Measurements from ENCODE around the gene UBN1. TPM values are rescaled to one million over a fixed set of nuclear protein-coding genes. Genes with fewer than 3 reads are reported as not detected.

Gene UBN1
- total RNA-seq (2014; rRNA removed), result 21.4 and 21.9 TPM in 2 replicates
- percentile 76 among the genes with signal in this experiment for Bru-seq, nascent RNA
- percentile 88 among the genes with signal in this experiment for BruChase-seq, experiment 1, labeled RNA remaining after a 6-hour chase
- percentile 84 among the genes with signal in this experiment for BruChase-seq, experiment 2, labeled RNA remaining after a 2-hour chase
- long read RNA-seq, full-length matches to known transcripts, result 2 of 70 reads
- long read RNA-seq, partial matches to known transcripts, result 48 of 70 reads
- long read RNA-seq, other reads (novel, unspliced or antisense), result 20 of 70 reads

GRCh38 chr16:4846901-4847773 lies at the start of gene UBN1, which contains the start of gene GLYR1:
TSS of gene UBN1 (plus strand) at chr16:4847481. CDS start at chr16:4852918, 5,437 bp downstream.
TSS of gene GLYR1 (minus strand) at chr16:4847288. CDS start at chr16:4847265, 23 bp downstream.
- H3K4me1 ChIP-seq (ENCODE audit: insufficient read depth, low read length), result peaks cover 21% of the 10 kb centered on the region
- H3K9ac ChIP-seq (ENCODE audit: low read length), result peak within 1 kb of the TSS; percentile 94
- H3K27me3 ChIP-seq (ENCODE audit: low read length), result no peaks in the 10 kb centered on the region
- CTCF ChIA-PET, result no interaction called here
- H3K27ac ChIP-seq (ENCODE audit: low read length), result peak within 1 kb of the TSS; percentile 55
- H3K4me3 ChIP-seq (ENCODE audit: low read length), result peak within 1 kb of the TSS; percentile 97
- DNase-seq (peak; percentile 94), ATAC-seq (peak; percentile 82)
- peak within 1 kb of the TSS; percentile 67 for H2AFZ ChIP-seq (ENCODE audit: low read length)
- H4K20me1 ChIP-seq (ENCODE audit: low read length), result peaks cover 33% of the 10 kb centered on the region
- H3K4me2 ChIP-seq (ENCODE audit: low read length), result peak within 1 kb of the TSS; percentile 93
- intact Hi-C loops (cut with micrococcal nuclease), result loop anchor here (1.0 to 2.0 kb wide), 2 partner anchors 96 to 109 kb away; no protein-coding TSS in a partner anchor
- BruUV-seq (replicated peaks), result no TSS peak
- TF ChIP-seq EZH2phosphoT487 (IDR thresholded peaks at IDR 0.05; ENCODE audit: borderline replicate concordance, low read length), result no peak
- TF ChIP-seq EZH2 (IDR thresholded peaks at IDR 0.05; ENCODE audit: low read length, unreplicated experiment), result no peak
- no peak for TF ChIP-seq CTCF (conservative IDR thresholded peaks at IDR 0.05; ENCODE audit: low read depth, low read length)
- no peaks in the 10 kb centered on the region for H3F3A ChIP-seq (ENCODE audit: low read length, unreplicated experiment)
- H3K36me3 ChIP-seq (ENCODE audit: low read depth, low read length), result peaks cover 18% of the 10 kb centered on the region; the same call in 1 of the 2 replicates
- no peaks in the 10 kb centered on the region for H3K9me3 ChIP-seq (ENCODE audit: low read length)
- no peaks in the 10 kb centered on the region for H3K9me2 ChIP-seq (replicated peaks; ENCODE audit: low read length)
- POLR2A ChIA-PET (ENCODE audit: unreplicated experiment), result no interaction called here
- H3K79me2 ChIP-seq (ENCODE audit: low read length), result peaks cover 77% of the 10 kb centered on the region

- no TSS peak for BruUV-seq (replicated peaks)
- Histone ChIP-seq H3K4me2 (ENCODE audit: low read length) (no peak overlapping the region), H2AFZ (ENCODE audit: low read length) (no peak overlapping the region), H3K79me2 (ENCODE audit: low read length) (no peaks in the 10 kb centered on the region), H3K9me2 (replicated peaks; ENCODE audit: low read length) (no peaks in the 10 kb centered on the region), H3K27ac (ENCODE audit: low read length) (no peak overlapping the region), H3K9me3 (ENCODE audit: low read length) (no peaks in the 10 kb centered on the region), H3K27me3 (ENCODE audit: low read length) (no peaks in the 10 kb centered on the region), H3K4me3 (ENCODE audit: low read length) (no peak overlapping the region), H3K9ac (ENCODE audit: low read length) (no peak overlapping the region), H4K20me1 (ENCODE audit: low read length) (no peaks in the 10 kb centered on the region), H3K4me1 (ENCODE audit: insufficient read depth, low read length) (peaks cover 8% of the 10 kb centered on the region; the same call in 1 of the 2 replicates), H3K36me3 (ENCODE audit: low read depth, low read length) (no peaks in the 10 kb centered on the region), H3F3A (ENCODE audit: low read length, unreplicated experiment) (no peaks in the 10 kb centered on the region)
- no peak for DNase-seq
- TF ChIP-seq CTCF (conservative IDR thresholded peaks at IDR 0.05; ENCODE audit: low read depth, low read length), result no peak
- no peak for TF ChIP-seq EZH2 (IDR thresholded peaks at IDR 0.05; ENCODE audit: low read length, unreplicated experiment)
- no peak for TF ChIP-seq EZH2phosphoT487 (IDR thresholded peaks at IDR 0.05; ENCODE audit: borderline replicate concordance, low read length)
- no peak for ATAC-seq
- intact Hi-C loops (cut with micrococcal nuclease), result no loop called here
- ChIA-PET CTCF (no interaction called here), POLR2A (ENCODE audit: unreplicated experiment) (no interaction called here)
Measured at GRCh38 chr16:4797805-4798252, 49.5 kb upstream of the UBN1 start.

All from PC-3 (cell line).